ENCODE measurements around the gene NDUFB11.

DNA sequence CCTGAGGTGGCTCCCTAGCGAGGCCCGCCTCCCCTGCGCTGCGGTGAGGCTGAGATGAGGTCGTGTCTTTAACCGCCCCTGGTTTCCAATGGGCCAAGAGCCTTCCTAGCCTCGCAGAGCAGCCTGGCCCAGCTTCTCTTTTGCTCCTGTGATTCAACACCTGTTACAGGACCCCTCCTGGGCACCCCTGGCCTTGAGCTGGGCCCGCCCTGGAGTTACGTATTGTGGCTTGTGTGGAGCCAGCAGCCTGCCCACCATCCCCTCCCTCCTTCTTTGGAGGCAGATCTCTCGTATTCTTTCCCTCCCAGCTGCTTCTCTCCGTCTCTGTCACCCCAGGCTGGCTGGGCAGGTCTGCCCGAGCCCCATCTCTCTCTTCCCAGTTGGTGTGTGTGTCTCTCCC is 29.9 kb upstream of the NDUFB11 start:
- TF ChIP-seq, protein P1, sequence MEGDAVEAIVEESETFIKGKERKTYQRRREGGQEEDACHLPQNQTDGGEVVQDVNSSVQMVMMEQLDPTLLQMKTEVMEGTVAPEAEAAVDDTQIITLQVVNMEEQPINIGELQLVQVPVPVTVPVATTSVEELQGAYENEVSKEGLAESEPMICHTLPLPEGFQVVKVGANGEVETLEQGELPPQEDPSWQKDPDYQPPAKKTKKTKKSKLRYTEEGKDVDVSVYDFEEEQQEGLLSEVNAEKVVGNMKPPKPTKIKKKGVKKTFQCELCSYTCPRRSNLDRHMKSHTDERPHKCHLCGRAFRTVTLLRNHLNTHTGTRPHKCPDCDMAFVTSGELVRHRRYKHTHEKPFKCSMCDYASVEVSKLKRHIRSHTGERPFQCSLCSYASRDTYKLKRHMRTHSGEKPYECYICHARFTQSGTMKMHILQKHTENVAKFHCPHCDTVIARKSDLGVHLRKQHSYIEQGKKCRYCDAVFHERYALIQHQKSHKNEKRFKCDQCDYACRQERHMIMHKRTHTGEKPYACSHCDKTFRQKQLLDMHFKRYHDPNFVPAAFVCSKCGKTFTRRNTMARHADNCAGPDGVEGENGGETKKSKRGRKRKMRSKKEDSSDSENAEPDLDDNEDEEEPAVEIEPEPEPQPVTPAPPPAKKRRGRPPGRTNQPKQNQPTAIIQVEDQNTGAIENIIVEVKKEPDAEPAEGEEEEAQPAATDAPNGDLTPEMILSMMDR (IDR thresholded peaks at IDR 0.05; ENCODE audit: low read depth, low read length) = no peak
- TF ChIP-seq EZH2phosphoT487 (IDR thresholded peaks at IDR 0.05; ENCODE audit: low read depth) = no peak
